Activated CD4-positive, alpha-beta T cell treated with anti-CD3 and anti-CD28 coated beads for 1 hour (primary cell): ENCODE results near the gene PRKRIP1.
A peak's percentile ranks its signal among the peaks of the same experiment; 100 is the strongest.
"Not testable (repeated sequence)": the region's sequence is repeated elsewhere in the genome, so short reads cannot be mapped to it uniquely, and the experiment has no call there.

ENCODE experiments used
- DNase-seq: peaks from one replicate; pipeline ENCODE4 v3.0.0-alpha.2; 2020

The PRKRIP1 gene

GRCh38 chr7:102460467-102460866 is 64.3 kb downstream of the PRKRIP1 start:
- DNase-seq: no peak

DNA sequence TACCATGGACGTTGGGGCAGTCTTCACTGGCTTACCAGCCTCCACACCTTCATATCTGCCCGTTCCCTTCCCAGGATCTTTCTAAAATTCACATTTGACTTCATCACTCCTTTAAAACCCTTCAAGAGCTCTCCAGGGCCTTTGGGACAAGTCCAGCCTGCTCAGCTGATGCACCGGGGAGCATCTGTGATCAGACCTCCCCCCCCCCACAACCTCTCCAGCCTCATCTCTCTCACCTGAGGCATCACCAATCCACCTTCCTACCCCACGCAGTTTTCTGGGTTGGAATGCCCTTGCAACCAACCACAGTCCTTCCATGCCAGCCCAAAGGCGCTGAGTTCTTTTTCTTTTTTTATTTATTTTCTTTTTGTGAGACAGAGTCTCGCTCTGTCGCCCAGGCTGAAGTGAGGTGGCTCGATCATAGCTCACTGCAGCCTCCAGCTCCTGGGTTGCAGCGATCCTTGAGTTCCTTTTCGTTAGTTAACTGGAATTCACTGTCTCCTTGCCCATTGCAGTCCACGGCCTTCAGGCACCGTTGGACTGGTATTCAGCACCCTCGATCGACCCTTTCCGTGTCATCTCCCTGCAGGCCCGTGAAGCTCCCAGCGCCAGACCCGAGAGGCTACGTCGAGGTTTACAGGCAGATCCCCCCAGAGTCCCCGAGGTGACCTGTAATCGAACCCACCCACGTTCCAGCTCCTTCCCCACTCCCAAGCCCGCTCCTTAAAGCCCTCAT is 67.8 kb downstream of the PRKRIP1 start:
- DNase-seq: no peak

GRCh38 chr7:102464577-102465280 is 68.6 kb downstream of the PRKRIP1 start, which contains the start of the genes ALKBH4 and LRWD1:
ALKBH4 (minus strand) TSS chr7:102464863; CDS start chr7:102464836, 27 bp downstream.
LRWD1 (plus strand) TSS chr7:102464984; CDS start chr7:102465081, 97 bp downstream.
- peak; percentile 91 for DNase-seq

GRCh38 chr7:102466097-102466496 is 69.9 kb downstream of the PRKRIP1 start:
- no peak for DNase-seq

DNA sequence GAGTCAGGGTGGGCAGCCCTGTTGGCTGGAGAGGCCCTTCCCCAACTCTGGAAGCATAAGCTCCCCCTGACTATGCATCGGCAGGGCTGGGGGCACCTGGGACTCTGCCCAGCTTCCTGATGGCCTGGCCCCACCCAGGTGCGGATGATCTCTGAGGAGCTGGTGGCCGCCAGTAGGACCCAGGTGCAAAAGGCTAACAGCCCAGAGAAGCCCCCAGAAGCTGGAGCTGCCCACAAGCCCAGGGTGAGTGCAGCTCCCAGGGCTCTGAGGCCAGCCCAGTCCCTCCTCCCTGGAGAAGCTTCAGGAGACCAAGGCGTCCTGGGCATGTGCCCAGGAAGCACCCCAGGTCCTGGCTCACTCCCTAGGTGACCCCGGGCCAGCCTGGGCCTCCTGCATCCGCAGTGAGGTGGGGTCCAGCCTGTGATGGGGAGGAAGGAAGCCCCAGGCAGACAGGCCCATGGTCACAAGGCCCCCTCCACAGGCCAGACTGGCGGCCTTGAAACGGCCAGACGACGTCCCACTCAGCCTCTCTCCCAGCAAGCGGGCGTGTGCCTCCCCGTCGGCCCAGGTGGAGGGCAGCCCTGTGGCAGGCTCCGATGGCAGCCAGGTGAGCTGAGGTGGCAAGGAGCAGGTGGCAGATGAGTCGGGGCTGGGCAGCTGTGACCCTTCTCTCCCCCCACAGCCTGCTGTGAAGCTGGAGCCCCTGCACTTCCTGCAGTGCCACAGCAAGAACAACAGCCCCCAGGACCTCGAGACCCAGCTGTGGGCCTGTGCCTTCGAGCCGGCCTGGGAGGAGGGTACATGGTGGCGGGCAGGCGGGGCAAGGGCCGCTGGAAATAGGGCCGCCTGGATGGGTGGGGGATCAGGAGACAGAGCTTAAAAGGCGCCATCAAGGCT is 71.7 kb downstream of the PRKRIP1 start:
- no peak for DNase-seq

GRCh38 chr7:102468478-102469350 is 72.6 kb downstream of the PRKRIP1 start:
- no peak for DNase-seq

DNA sequence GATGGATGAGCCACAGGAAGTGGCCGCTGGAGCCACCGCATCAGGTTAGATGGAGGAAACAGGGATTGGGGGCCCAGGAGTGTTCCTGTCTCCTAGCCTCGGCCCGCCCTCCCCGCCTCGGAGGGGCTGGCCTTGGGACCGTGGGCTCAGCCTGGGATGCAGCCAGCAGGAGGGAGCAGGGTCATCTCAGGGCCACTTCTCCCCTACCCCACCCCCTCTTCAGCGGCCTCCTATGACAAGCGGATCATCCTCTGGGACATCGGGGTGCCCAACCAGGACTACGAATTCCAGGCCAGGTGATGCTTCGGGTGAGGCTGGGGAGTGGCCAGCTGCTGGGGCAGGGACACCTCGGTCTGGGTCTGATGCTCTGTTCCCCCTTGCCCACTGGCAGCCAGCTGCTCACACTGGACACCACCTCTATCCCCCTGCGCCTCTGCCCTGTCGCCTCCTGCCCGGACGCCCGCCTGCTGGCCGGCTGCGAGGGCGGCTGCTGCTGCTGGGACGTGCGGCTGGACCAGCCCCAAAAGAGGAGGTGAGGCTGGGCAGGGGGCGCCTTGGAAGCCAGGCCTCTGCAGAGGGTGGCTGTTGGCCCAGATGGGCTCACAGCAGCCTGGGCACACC is 73.3 kb downstream of the PRKRIP1 start:
- DNase-seq: no peak

- DNase-seq: no peak
Measured at GRCh38 chr7:102469972-102470825, 74.0 kb downstream of the PRKRIP1 start.

- DNase-seq: no peak
Measured at GRCh38 chr7:102471791-102472125, 75.6 kb downstream of the PRKRIP1 start.

- no peak for DNase-seq
Measured at GRCh38 chr7:102472126-102473041, 76.2 kb downstream of the PRKRIP1 start.

- no peak for DNase-seq
Measured at GRCh38 chr7:102473271-102473991, 77.3 kb downstream of the PRKRIP1 start.

DNA sequence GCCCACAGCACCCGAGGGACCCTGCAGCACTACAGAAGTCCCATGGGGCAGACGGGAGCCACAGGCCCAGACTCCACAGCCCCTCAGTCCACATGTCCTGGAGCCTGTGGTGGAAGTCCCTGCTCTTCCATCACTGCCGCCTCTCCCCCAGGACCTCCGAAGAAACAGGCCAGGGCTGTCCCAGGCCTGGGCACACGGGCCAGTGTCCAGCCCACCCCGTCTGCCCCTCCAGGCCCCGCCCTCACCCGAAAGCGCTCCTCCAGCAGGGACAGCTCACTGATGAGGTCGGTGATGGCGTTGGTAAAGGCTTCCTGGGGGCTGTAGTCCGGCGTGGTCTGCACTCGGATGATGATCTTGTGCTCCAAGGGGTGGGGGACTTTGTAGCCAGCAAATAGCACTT is 78.0 kb downstream of the PRKRIP1 start:
- not testable (repeated sequence) for DNase-seq

DNA sequence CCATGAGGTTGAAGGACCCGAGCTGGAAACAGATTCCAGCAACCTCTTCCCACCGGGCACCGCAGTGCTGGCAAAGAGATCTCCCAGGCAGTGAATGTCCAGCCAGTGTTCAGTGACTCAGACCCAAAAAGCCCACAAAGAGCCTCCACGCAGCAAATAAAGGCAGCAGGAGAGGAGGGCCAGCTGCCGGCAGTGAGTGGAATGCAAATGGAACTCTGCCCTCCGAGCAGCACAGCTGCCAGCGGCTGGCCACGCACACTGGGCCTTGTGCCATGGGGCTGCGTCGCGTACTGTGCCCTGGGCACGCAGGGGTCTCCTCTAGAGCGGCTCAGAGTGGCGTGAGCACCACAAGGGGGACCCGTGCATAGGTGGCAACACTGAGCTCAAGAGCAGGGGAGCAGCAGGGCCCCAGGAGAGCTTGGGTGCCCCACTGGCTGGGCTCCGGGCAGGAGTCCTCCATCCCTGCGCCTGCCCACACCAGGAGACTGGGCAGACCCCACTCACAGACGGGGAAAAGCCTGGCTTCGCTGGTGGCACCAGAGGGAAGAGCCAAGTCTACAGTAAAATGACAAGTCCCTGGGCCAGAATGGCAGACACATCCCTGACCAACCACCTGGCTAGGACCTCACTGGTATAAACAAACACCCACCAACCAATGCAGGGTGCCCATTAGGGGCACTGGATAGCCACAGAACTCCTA is 78.7 kb downstream of the PRKRIP1 start:
- DNase-seq: not testable (repeated sequence)
